ENCODE measurements around the gene DCTD.

DCTD gene

GRCh38 chr4:182874797-182875345 lies 42.3 kb downstream of the DCTD start:
- DNase-seq (ENCODE audit: low read depth): no peak
- H3K4me3 ChIP-seq (ENCODE audit: low read depth, low read length): no peak overlapping the region
- TF ChIP-seq CTCF (IDR thresholded peaks at IDR 0.05; ENCODE audit: insufficient read depth, low read depth, low read length, missing control alignments): no peak

GRCh38 chr4:182874304-182874751 lies 42.9 kb downstream of the DCTD start:
- TF ChIP-seq CTCF (IDR thresholded peaks at IDR 0.05; ENCODE audit: insufficient read depth, low read depth, low read length, missing control alignments): no peak
- no peak for DNase-seq (ENCODE audit: low read depth)
- H3K4me3 ChIP-seq (ENCODE audit: low read depth, low read length): no peak overlapping the region

GRCh38 chr4:182873726-182874125 lies 43.5 kb downstream of the DCTD start:
- H3K4me3 ChIP-seq (ENCODE audit: low read depth, low read length): no peak overlapping the region
- TF ChIP-seq CTCF (IDR thresholded peaks at IDR 0.05; ENCODE audit: insufficient read depth, low read depth, low read length, missing control alignments): no peak
- no peak for DNase-seq (ENCODE audit: low read depth)

GRCh38 chr4:182873289-182873688 lies 43.9 kb downstream of the DCTD start:
- no peak for DNase-seq (ENCODE audit: low read depth)
- no peak for TF ChIP-seq CTCF (IDR thresholded peaks at IDR 0.05; ENCODE audit: insufficient read depth, low read depth, low read length, missing control alignments)

GRCh38 chr4:182872886-182873285 lies 44.3 kb downstream of the DCTD start:
- DNase-seq (ENCODE audit: low read depth): no peak
- no peak overlapping the region for H3K4me3 ChIP-seq (ENCODE audit: low read depth, low read length)
- TF ChIP-seq CTCF (IDR thresholded peaks at IDR 0.05; ENCODE audit: insufficient read depth, low read depth, low read length, missing control alignments): no peak

More at GRCh38 chr4:182873289-182873688, 43.9 kb downstream of the DCTD start:
- H3K4me3 ChIP-seq (ENCODE audit: low read depth, low read length): no peak overlapping the region

- no peak overlapping the region for H3K4me3 ChIP-seq (ENCODE audit: low read depth, low read length)
- DNase-seq (ENCODE audit: low read depth): no peak
- no peak for TF ChIP-seq CTCF (IDR thresholded peaks at IDR 0.05; ENCODE audit: insufficient read depth, low read depth, low read length, missing control alignments)
Observed at GRCh38 chr4:182871616-182872015, 45.6 kb downstream of the DCTD start.

GRCh38 chr4:182869697-182870096 lies 47.5 kb downstream of the DCTD start:
- no peak for TF ChIP-seq CTCF (IDR thresholded peaks at IDR 0.05; ENCODE audit: insufficient read depth, low read depth, low read length, missing control alignments)
- no peak overlapping the region for H3K4me3 ChIP-seq (ENCODE audit: low read depth, low read length)
- no peak for DNase-seq (ENCODE audit: low read depth)

Measured in GM12865 (cell line).